GM21360 (cell line): Measurements from ENCODE around the gene HSPA4L.

Experiments
- ATAC-seq: cut with Tn5 transposase; IDR thresholded peaks from one replicate; pipeline ENCODE4 v1.9.1; 2021; ENCODE audit warnings: mild to moderate bottlenecking, moderate library complexity; ENCODE audit not compliant: unreplicated experiment

Gene HSPA4L

DNA sequence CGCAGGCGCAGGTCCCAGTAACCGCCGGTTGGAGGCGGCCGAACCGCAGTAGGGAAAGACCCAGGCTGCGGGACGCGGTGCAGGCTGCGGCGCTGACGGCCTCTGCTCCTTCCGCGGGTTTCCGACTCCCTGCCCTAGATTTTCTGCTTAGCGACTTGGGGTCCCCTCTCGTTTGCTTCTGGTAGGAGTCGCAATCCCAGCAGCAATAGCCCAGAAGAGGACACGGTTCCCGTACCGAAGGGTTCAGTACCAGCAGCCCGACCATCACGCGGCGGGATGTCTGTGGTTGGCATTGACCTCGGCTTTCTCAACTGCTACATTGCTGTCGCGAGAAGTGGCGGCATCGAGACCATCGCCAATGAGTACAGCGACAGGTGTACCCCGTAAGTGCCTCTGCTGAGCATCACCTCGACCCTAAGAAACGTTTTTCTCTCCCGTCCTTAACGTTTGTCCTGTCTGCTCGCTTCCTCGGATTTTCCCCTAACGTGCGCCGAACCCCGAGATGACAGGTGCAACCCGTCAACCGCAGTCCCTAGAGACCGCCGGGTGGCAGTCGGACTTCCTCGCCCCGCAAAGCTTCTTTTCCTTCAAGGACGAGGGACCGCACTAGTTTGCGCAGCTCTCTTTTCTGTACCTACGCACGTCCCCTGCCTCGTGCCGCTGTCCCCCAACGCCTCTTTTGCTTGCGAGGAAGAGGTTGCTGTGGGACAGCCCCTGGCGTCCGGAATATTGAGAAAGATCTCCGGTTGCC, at the start of gene HSPA4L:
TSS of gene HSPA4L (plus strand) at position 48 of the 751 bp plus-strand sequence. CDS start at position 277, 229 bp downstream.
- ATAC-seq, result peak; percentile 38

GRCh38 chr4:127732623-127733328, 49.3 kb upstream of the HSPA4L start:
- ATAC-seq, result peak; percentile 85

- no peak for ATAC-seq
These were observed 47.1 kb upstream of the HSPA4L start for GRCh38 chr4:127734976-127735375.

GRCh38 chr4:127737295-127737694, 44.8 kb upstream of the HSPA4L start:
- ATAC-seq, result no peak

GRCh38 chr4:127741247-127741646, 40.9 kb upstream of the HSPA4L start:
- ATAC-seq, result no peak

DNA sequence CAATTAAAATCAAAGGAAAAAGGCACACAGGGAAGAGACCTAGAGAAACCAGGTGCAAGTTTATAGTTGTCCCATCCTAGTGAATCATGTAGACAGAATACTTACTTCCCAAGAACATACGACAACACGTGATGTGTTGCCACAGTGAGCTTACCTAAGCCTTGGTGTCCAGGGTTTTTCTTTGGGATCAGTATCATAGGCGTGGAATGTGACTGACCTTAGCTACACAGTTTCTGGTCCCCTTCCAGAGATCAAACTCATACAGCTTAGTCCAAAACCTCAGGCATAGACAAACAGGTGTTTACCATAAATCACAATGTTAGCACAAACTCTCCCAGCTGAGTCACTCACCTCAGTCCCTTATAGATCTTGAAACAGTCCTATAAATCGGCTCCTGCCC, 34.2 kb upstream of the HSPA4L start:
- ATAC-seq, result no peak

DNA sequence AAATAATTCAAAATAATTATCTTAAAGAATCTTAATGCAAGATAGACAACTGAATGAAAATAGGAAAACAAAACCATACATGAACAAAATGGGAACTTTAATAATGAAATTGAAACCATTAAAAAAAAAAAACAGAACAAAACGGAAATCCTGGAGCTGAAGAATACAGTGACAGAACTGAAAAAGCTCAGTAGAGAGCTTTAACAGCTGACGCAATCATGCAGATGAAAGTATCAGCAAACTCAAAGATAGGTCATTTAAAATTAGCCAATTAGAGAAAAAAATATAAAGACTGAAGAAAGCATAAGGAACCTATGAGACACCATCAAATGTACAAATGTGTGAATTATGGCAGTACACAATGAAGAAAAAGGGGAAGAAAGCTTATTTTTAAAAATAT, 33.2 kb upstream of the HSPA4L start:
- no peak for ATAC-seq

DNA sequence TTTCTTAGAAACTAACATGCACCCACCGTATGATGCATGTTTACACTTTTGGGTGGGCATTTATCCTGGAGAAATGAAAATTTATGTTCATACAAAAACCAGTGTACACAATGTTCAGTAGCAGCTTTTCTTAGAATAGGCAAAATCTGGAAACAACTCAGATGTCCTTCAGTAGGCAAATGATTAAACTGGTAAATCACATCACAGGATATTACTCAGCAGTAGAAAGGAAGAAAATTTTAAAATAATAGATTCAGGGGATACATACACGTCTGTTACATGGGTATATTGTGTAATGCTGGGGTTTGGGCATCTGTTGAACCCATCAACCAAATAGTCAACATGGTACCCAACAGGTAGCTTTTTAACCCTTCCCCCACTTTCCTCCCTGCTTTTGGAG, 25.2 kb upstream of the HSPA4L start:
- ATAC-seq, result no peak

DNA sequence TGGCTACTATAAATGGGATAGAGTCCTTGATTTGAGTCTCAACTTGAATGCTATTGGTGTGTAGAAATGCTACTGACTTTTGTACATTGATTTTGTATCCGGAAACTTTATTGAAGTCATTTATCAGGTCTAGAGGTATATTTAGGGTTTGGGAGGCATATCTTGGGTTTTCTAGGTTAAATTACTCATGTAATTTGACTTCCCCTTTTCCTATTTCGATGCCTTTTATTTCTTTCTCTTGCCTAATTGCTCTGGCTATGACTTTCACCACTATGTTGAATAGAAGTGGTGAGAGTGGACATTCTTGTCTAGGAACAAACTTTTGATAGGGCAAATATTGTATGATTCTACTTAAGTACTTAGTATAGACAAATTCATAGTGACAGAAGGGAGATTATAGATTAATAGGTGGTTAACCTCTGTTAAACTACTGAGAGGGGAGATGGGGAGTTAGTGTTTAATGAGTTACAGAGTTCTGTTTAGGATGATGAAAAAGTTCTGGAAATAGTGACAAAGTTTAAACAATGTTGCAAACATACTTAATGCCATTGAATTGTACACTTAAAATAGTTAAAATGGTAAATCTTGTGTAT, 22.8 kb upstream of the HSPA4L start:
- ATAC-seq, result no peak

GRCh38 chr4:127759893-127760292, 22.2 kb upstream of the HSPA4L start:
- no peak for ATAC-seq

GRCh38 chr4:127771535-127772275, 10.4 kb upstream of the HSPA4L start:
- no peak for ATAC-seq

DNA sequence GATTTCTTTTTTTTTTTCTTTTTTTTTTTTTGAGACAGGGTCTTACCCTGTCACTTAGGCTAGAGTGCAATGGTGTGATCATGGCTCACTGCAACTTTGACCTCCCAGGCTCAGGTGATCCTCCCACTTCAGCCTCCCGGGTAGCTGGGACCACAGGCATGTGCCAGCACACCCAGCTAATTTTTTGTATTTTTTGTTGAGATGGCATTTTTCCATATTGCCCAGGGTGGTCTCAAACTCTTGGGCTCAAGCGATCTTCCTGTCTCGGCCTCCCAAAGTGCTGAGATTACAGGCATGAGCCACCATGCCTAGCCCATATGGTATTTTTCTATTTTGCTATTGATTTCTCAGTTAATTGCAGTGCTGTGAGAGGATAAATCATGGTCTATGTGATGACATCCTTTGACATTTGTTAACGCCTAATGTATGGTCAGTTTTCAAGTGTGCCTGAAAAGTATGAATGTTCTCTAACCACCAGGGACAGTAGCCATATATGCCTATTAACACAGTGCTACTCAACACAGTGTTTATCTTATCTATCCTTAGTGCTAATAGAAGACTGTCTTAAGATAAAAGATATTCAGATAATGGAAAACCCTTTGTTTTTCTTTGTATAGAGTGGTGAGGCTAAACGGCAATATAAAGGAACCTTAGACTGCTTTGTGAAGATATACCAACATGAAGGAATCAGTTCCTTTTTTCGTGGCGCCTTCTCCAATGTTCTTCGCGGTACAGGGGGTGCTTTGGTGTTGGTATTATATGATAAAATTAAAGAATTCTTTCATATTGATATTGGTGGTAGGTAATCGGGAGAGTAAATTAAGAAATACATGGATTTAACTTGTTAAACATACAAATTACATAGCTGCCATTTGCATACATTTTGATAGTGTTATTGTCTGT, 9.1 kb upstream of the HSPA4L start:
- ATAC-seq, result no peak

- ATAC-seq, result peak; percentile 38
These were observed 6.3 kb upstream of the HSPA4L start for GRCh38 chr4:127775843-127776242.

DNA sequence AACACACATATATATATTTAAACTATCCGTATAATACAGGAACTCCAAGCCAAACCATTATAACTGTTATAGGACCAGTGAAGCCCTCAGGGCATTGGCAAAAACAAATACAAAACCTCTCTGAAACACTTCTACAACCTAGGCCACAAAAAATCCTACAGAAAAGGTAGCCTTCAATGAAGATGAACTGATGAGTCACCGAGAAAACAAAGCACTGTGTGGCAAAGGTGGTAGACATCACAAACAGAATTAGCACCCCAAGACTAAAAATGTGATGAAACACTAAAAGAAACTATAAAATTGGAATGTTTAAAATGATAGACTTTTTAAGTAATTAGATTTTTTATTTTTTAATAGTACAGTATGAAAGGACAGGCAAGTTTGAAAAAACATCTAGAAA, 5.5 kb upstream of the HSPA4L start:
- ATAC-seq, result no peak

DNA sequence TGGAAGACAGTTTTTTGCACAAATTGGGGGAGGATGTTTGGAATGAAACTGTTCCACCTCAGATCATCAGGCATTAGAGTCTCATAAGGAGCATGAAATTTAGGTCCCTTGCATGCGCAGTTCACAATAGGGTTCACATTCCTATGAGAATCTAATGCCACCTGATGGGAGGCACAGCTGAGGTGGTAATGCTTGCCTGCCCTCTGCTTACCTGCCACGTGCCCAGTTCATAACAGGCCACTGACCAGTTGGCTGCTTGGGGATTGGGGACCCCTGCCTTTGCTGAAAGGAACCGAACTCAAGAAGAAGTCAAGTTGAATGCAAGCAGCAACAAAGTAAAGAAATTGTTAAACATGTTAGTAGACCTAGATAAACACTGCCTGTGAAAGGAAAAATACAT, 4.6 kb upstream of the HSPA4L start:
- no peak for ATAC-seq

GRCh38 chr4:127778102-127778501, 4.0 kb upstream of the HSPA4L start:
- no peak for ATAC-seq

GRCh38 chr4:127780598-127780997, 1.5 kb upstream of the HSPA4L start:
- no peak for ATAC-seq

- no peak for ATAC-seq
These were observed 660 bp upstream of the HSPA4L start for GRCh38 chr4:127781300-127782024.

GRCh38 chr4:127782025-127782274, 172 bp upstream of the HSPA4L start:
- ATAC-seq, result peak; percentile 80
